ENCODE data around the gene MRAP2.

GRCh38 chr6:84021625-84022024, 11.9 kb upstream of the MRAP2 start:
- TF ChIP-seq CTCF (IDR thresholded peaks at IDR 0.05): no peak
- TF ChIP-seq, protein P1, sequence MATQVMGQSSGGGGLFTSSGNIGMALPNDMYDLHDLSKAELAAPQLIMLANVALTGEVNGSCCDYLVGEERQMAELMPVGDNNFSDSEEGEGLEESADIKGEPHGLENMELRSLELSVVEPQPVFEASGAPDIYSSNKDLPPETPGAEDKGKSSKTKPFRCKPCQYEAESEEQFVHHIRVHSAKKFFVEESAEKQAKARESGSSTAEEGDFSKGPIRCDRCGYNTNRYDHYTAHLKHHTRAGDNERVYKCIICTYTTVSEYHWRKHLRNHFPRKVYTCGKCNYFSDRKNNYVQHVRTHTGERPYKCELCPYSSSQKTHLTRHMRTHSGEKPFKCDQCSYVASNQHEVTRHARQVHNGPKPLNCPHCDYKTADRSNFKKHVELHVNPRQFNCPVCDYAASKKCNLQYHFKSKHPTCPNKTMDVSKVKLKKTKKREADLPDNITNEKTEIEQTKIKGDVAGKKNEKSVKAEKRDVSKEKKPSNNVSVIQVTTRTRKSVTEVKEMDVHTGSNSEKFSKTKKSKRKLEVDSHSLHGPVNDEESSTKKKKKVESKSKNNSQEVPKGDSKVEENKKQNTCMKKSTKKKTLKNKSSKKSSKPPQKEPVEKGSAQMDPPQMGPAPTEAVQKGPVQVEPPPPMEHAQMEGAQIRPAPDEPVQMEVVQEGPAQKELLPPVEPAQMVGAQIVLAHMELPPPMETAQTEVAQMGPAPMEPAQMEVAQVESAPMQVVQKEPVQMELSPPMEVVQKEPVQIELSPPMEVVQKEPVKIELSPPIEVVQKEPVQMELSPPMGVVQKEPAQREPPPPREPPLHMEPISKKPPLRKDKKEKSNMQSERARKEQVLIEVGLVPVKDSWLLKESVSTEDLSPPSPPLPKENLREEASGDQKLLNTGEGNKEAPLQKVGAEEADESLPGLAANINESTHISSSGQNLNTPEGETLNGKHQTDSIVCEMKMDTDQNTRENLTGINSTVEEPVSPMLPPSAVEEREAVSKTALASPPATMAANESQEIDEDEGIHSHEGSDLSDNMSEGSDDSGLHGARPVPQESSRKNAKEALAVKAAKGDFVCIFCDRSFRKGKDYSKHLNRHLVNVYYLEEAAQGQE (IDR thresholded peaks at IDR 0.05; ENCODE audit: insufficient read depth in 1 of 2, low read depth in 2 of 2, low read length in 1 of 2): no peak
